IMR-90 (cell line): ENCODE data around the gene UCHL1. TPM values are rescaled to one million over a fixed set of nuclear protein-coding genes. Genes with fewer than 3 reads are reported as not detected.

ENCODE experiments used
- ATAC-seq: fragments of 200-7000 bp; cut with Tn5 transposase; 2 replicates; pipeline ENCODE4 v1.9.1; 2020; ENCODE audit warnings: low read depth, mild to moderate bottlenecking, moderate library complexity
- BruUV-seq: library from RNA; stranded (reverse); fragments of 400-500 nt; replicated peaks from 2 replicates; lab custom pipeline; 2021; lab: Mats Ljungman, UMichigan
- CTCF ChIA-PET: fragments of 300-600 bp; formaldehyde crosslinking; extraction: SDS; loops from one replicate; lab custom pipeline; 2021; ENCODE audit warnings: antibody characterized with exemption; lab: Yijun Ruan, JAX
- POLR2A ChIA-PET: fragments of 300-600 bp; sonication (Branson Sonifier 250); formaldehyde crosslinking; loops from one replicate; lab custom pipeline; 2022; ENCODE audit warnings: antibody characterized with exemption; ENCODE audit not compliant: unreplicated experiment; lab: Charles Lee
- DNase-seq: peaks from one replicate; pipeline ENCODE4 v3.0.0; 2013
- H2AFZ ChIP-seq: replicated peaks from 2 replicates; pipeline ENCODE3; 2013; ENCODE audit warnings: low read length, mild to moderate bottlenecking; ENCODE audit not compliant: poor library complexity
- H2AK5ac ChIP-seq: 2 replicates; pipeline ENCODE4 v1.6.1; 2013; ENCODE audit warnings: low read depth, low read length, inconsistent platforms
- H2AK9ac ChIP-seq: replicated peaks from 2 replicates; pipeline ENCODE3; 2013; ENCODE audit warnings: mild to moderate bottlenecking, low read depth, low read length, moderate library complexity; ENCODE audit not compliant: poor library complexity
- H2BK120ac ChIP-seq: 2 replicates; pipeline ENCODE4 v1.6.1; 2013; ENCODE audit warnings: low read depth, low read length, inconsistent platforms
- H2BK15ac ChIP-seq: 3 replicates; pipeline ENCODE4 v1.6.1; 2013; ENCODE audit warnings: low read depth, low read length, inconsistent platforms
- H2BK20ac ChIP-seq: 2 replicates; pipeline ENCODE4 v1.6.1; 2013; ENCODE audit warnings: low read depth, mild to moderate bottlenecking, inconsistent platforms, low read length, moderate library complexity
- H2BK5ac ChIP-seq: 2 replicates; pipeline ENCODE4 v1.6.1; 2013; ENCODE audit warnings: mild to moderate bottlenecking, low read depth, low read length, inconsistent platforms; ENCODE audit not compliant: poor library complexity, severe bottlenecking
- H3K14ac ChIP-seq: replicated peaks from 2 replicates; pipeline ENCODE4 v1.6.1; 2013; ENCODE audit warnings: low read depth, low read length, inconsistent platforms
- H3K18ac ChIP-seq: 2 replicates; pipeline ENCODE4 v1.6.1; 2013; ENCODE audit warnings: low read depth, low read length, control low read depth
- H3K23ac ChIP-seq: 2 replicates; pipeline ENCODE4 v1.6.1; 2013; ENCODE audit warnings: low read depth, low read length, inconsistent platforms
- H3K27ac ChIP-seq: 2 replicates; pipeline ENCODE4 v1.5.1; 2013; ENCODE audit warnings: mild to moderate bottlenecking, control low read depth, low read length; ENCODE audit not compliant: insufficient read depth
- H3K27me3 ChIP-seq: 2 replicates; pipeline ENCODE4 v1.6.1; 2013; ENCODE audit warnings: low read length; ENCODE audit not compliant: control insufficient read depth, insufficient read depth
- H3K36me3 ChIP-seq: 2 replicates; pipeline ENCODE4 v1.6.1; 2013; ENCODE audit warnings: low read length, mixed read lengths; ENCODE audit not compliant: control insufficient read depth, insufficient read depth
- H3K4ac ChIP-seq: 2 replicates; pipeline ENCODE4 v1.6.1; 2013; ENCODE audit warnings: low read depth, low read length, inconsistent platforms
- H3K4me1 ChIP-seq: 2 replicates; pipeline ENCODE4 v1.6.1; 2013; ENCODE audit warnings: low read length, mixed read lengths; ENCODE audit not compliant: control insufficient read depth, insufficient read depth
- H3K4me2 ChIP-seq: 2 replicates; pipeline ENCODE4 v1.6.1; 2013; ENCODE audit warnings: low read depth, mild to moderate bottlenecking, control low read depth, low read length, moderate library complexity
- H3K4me3 ChIP-seq: 2 replicates; pipeline ENCODE4 v1.5.1; 2013; ENCODE audit warnings: low read depth, mild to moderate bottlenecking, control low read depth, low read length, moderate library complexity; ENCODE audit not compliant: insufficient read depth
- H3K56ac ChIP-seq: 2 replicates; pipeline ENCODE4 v1.6.1; 2013; ENCODE audit warnings: low read length, inconsistent platforms; ENCODE audit not compliant: insufficient read depth; ENCODE audit errors: extremely low read depth
- H3K79me1 ChIP-seq, 2 experiments: 2 replicates each; pipeline ENCODE4 v1.6.1; 2013; ENCODE audit warnings: low read length in 2 of 2, inconsistent platforms in 1 of 2, low read depth in 1 of 2
- H3K9ac ChIP-seq: 2 replicates; pipeline ENCODE4 v1.6.1; 2013; ENCODE audit warnings: low read depth, low read length, control low read depth
- H3K9me1 ChIP-seq: 2 replicates; pipeline ENCODE4 v1.6.1; 2013; ENCODE audit warnings: low read length, inconsistent platforms; ENCODE audit not compliant: insufficient read depth
- H3K9me3 ChIP-seq: 2 replicates; pipeline ENCODE4 v1.6.1; 2013; ENCODE audit warnings: low read length; ENCODE audit not compliant: control insufficient read depth, insufficient read depth
- H4K20me1 ChIP-seq: 2 replicates; pipeline ENCODE4 v1.6.1; 2013; ENCODE audit warnings: low read length, inconsistent platforms; ENCODE audit not compliant: insufficient read depth
- H4K5ac ChIP-seq: 2 replicates; pipeline ENCODE4 v1.6.1; 2013; ENCODE audit warnings: mild to moderate bottlenecking, low read depth, low read length, control low read depth
- H4K8ac ChIP-seq, 2 experiments: 2 replicates each; pipeline ENCODE4 v1.6.1; 2013; ENCODE audit warnings: low read depth in 2 of 2, low read length in 2 of 2, control low read depth in 1 of 2, inconsistent platforms in 1 of 2
- H4K91ac ChIP-seq: 2 replicates; pipeline ENCODE4 v1.6.1; 2013; ENCODE audit warnings: low read depth, low read length, inconsistent platforms; ENCODE audit not compliant: insufficient read depth
- BHLHE40 ChIP-seq: fragments of 150-350 bp; IDR thresholded peaks from 2 replicates; pipeline ENCODE4 v1.6.1; 2016; ENCODE audit warnings: mild to moderate bottlenecking, low read depth, low read length
- CEBPB ChIP-seq: IDR thresholded peaks from 2 replicates; pipeline ENCODE4 v1.6.1; 2012; ENCODE audit warnings: low read depth, low read length, improper control_type of control experiment
- CHD1 ChIP-seq: IDR thresholded peaks from 2 replicates; pipeline ENCODE4 v1.6.1; 2012; ENCODE audit warnings: low read depth, low read length, improper control_type of control experiment
- CTCF ChIP-seq: conservative IDR thresholded peaks from 2 replicates; pipeline ENCODE4 v1.5.1; 2012; ENCODE audit warnings: mild to moderate bottlenecking, low read depth, low read length, improper control_type of control experiment
- FOS ChIP-seq: fragments of 150-350 bp; IDR thresholded peaks from 2 replicates; pipeline ENCODE4 v1.6.1; 2016; ENCODE audit warnings: low read depth, low read length
- MAFK ChIP-seq: IDR thresholded peaks from 2 replicates; pipeline ENCODE4 v1.6.1; 2012; ENCODE audit warnings: low read depth, low read length, improper control_type of control experiment
- MAZ ChIP-seq: IDR thresholded peaks from 2 replicates; pipeline ENCODE4 v1.6.1; 2012; ENCODE audit warnings: low read depth, mild to moderate bottlenecking, low read length, improper control_type of control experiment, moderate library complexity, borderline replicate concordance
- MXI1 ChIP-seq: IDR thresholded peaks from 2 replicates; pipeline ENCODE4 v1.6.1; 2012; ENCODE audit warnings: low read depth, mild to moderate bottlenecking, low read length, moderate library complexity, borderline replicate concordance
- NFE2L2 ChIP-seq: fragments of 150-350 bp; IDR thresholded peaks from 2 replicates; pipeline ENCODE4 v1.6.1; 2016; ENCODE audit warnings: low read depth, mild to moderate bottlenecking, low read length
- POLR2A ChIP-seq: IDR thresholded peaks from 2 replicates; pipeline ENCODE4 v1.6.1; 2012; ENCODE audit warnings: mild to moderate bottlenecking, low read depth, low read length
- RAD21 ChIP-seq: IDR thresholded peaks from 2 replicates; pipeline ENCODE4 v1.6.1; 2012; ENCODE audit warnings: low read length, improper control_type of control experiment
- RCOR1 ChIP-seq: IDR thresholded peaks from 2 replicates; pipeline ENCODE4 v1.6.1; 2012; ENCODE audit warnings: mild to moderate bottlenecking, low read length, improper control_type of control experiment; ENCODE audit not compliant: insufficient replicate concordance
- RFX5 ChIP-seq: IDR thresholded peaks from 2 replicates; pipeline ENCODE4 v1.8.0; 2012; ENCODE audit warnings: low read depth, mild to moderate bottlenecking, low read length, moderate library complexity
- SMC3 ChIP-seq: fragments of 150-350 bp; IDR thresholded peaks from 2 replicates; pipeline ENCODE4 v1.6.1; 2016; ENCODE audit warnings: low read depth, mild to moderate bottlenecking, antibody characterized with exemption, low read length, moderate library complexity
- WGBS, 2 experiments: methylation state at CpG; one replicate each; pipeline versions ENCODE4 v1.1.5 to v1.1.7; 2013; ENCODE audit warnings: missing lambda C conversion rate in 2 of 2; ENCODE audit not compliant: insufficient read length in 1 of 2; ENCODE audit errors: extremely low coverage in 2 of 2; 5-methylcytosine and 5-hydroxymethylcytosine counted together
- dilution Hi-C: fragments of 300-500 bp; cut with HindIII; formaldehyde crosslinking; loops from one replicate; pipeline ENCODE4 v1.14.3; 2018; ENCODE audit warnings: low sequenced_read_pairs; ENCODE audit not compliant: unreplicated experiment
- in situ Hi-C: fragments of 300-500 bp; cut with MboI; formaldehyde crosslinking; loops from 3 replicates; pipeline ENCODE4 v1.14.3; 2019; ENCODE audit warnings: low sequenced_read_pairs, inconsistent platforms, mixed read lengths
- intact Hi-C: fragments of 100-400 bp; cut with micrococcal nuclease; formaldehyde crosslinking; loops from 2 replicates; pipeline ENCODE4 v1.10.0; 2022
- polyA plus RNA-seq, 3 experiments: library from polyadenylated mRNA; depleted of rRNA; stranded (reverse); fragments of >200 nt; gene quantifications; 2 replicates each; pipeline ENCODE4 v1.2.3, GENCODE V29; 2012; ENCODE audit warnings: low replicate concordance in 1 of 3
- total RNA-seq: library from RNA; depleted of rRNA; stranded (reverse); fragments of >200 nt; gene quantifications from 2 replicates; pipeline ENCODE4 v1.2.3, GENCODE V29; 2012
- TF ChIP-seq, protein P1 (sequence below): fragments of 150-350 bp; IDR thresholded peaks from 2 replicates; pipeline ENCODE4 v1.6.1; 2017; ENCODE audit warnings: mild to moderate bottlenecking, antibody characterized with exemption, low read length, low read depth

The UCHL1 gene
- total and polyA plus RNA-seq, 2 of the 4 experiments (the other 2 are of a cell fraction), result 972 to 2,118 TPM

GRCh38 chr4:41281038-41281634, 24.4 kb downstream of the UCHL1 start:
- BruUV-seq, result no TSS peak
- Histone ChIP-seq H3K18ac (no peak overlapping the region), H3K9me3 (no peaks in the 10 kb centered on the region), H3K4me2 (no peak overlapping the region), H3K4me3 (no peak overlapping the region), H3K27me3 (no peaks in the 10 kb centered on the region), H3K79me1 (no peaks in the 10 kb centered on the region), H3K23ac (no peak overlapping the region), H3K14ac (no peak overlapping the region), H3K36me3 (no peaks in the 10 kb centered on the region), H3K4me1 (peaks cover 2% of the 10 kb centered on the region; the same call in 1 of the 2 replicates), H2AFZ (no peak overlapping the region), H4K5ac (no peak overlapping the region), H2BK15ac (no peak overlapping the region), H2BK20ac (no peak overlapping the region), H2BK120ac (no peak overlapping the region), H2AK5ac (no peak overlapping the region), H4K91ac (no peak overlapping the region), H3K56ac (no peak overlapping the region), H3K9ac (no peak overlapping the region), H3K27ac (no peak overlapping the region), H2AK9ac (no peak overlapping the region), H4K8ac (no peak overlapping the region), H2BK5ac (no peak overlapping the region), H3K9me1 (no peaks in the 10 kb centered on the region), H4K20me1 (no peaks in the 10 kb centered on the region), H3K4ac (no peak overlapping the region)
- dilution Hi-C loops, result no loop called here
- in situ Hi-C loops, result loop anchor here (5.0 to 10.0 kb wide), 2 partner anchors 371 to 604 kb away; no protein-coding TSS in a partner anchor
- no CpG with 5 or more reads among the region's 7 CpGs for WGBS, 2 experiments
- CTCF ChIA-PET, result interaction anchor here (0.6 to 2.5 kb wide), 4 partner anchors 353 to 381 kb away, joined by 3 to 26 read pairs (median 3); no protein-coding TSS in a partner anchor
- ATAC-seq (peak; percentile 98), DNase-seq (peak; percentile 77)
- intact Hi-C loops, result loop anchor here (1.0 kb wide), 4 partner anchors 363 to 607 kb away; no protein-coding TSS in a partner anchor
- POLR2A ChIA-PET, result interaction anchor here (0.5 kb wide), 1 partner anchor 15 kb away, joined by 3 read pairs; no protein-coding TSS in a partner anchor
- TF ChIP-seq BHLHE40 (no peak), RFX5 (no peak), NFE2L2 (no peak), CHD1 (no peak), SMC3 (peak; percentile 81), CTCF (peak; percentile 94), MXI1 (no peak), POLR2A (no peak), FOS (no peak), CEBPB (no peak), MAZ (no peak), RAD21 (peak; percentile 98), MAFK (no peak), RCOR1 (no peak)
- TF ChIP-seq, protein P1, sequence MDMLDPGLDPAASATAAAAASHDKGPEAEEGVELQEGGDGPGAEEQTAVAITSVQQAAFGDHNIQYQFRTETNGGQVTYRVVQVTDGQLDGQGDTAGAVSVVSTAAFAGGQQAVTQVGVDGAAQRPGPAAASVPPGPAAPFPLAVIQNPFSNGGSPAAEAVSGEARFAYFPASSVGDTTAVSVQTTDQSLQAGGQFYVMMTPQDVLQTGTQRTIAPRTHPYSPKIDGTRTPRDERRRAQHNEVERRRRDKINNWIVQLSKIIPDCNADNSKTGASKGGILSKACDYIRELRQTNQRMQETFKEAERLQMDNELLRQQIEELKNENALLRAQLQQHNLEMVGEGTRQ, result no peak
